SU-DHL-6 (cell line): ENCODE data around the gene UMODL1.

Experiments
- H2AFZ ChIP-seq: fragments of 200-600 bp; sonication (generic); 2 replicates; pipeline ENCODE4 v1.6.1; 2014; ENCODE audit warnings: low read depth, mild to moderate bottlenecking, moderate library complexity, mixed read lengths, antibody characterized with exemption, low read length; ENCODE audit not compliant: severe bottlenecking
- H3F3A ChIP-seq: fragments of 200-600 bp; shearing (Covaris generic); 2 replicates; pipeline ENCODE4 v1.6.0; 2016; ENCODE audit warnings: antibody characterized with exemption, mild to moderate bottlenecking; ENCODE audit not compliant: insufficient read depth
- H3K27ac ChIP-seq: fragments of 200-600 bp; sonication (generic); 2 replicates; pipeline ENCODE4 v1.5.1; 2016; ENCODE audit warnings: low read depth, mild to moderate bottlenecking, low read length, moderate library complexity, mixed read lengths
- H3K27me3 ChIP-seq: fragments of 200-600 bp; sonication (generic), shearing (Covaris generic); 2 replicates; pipeline ENCODE4 v1.6.0; 2014; ENCODE audit warnings: mild to moderate bottlenecking, low read length
- H3K36me3 ChIP-seq: fragments of 200-600 bp; sonication (generic); 2 replicates; pipeline ENCODE4 v1.6.1; 2014; ENCODE audit warnings: mild to moderate bottlenecking, low read length, mixed read lengths
- H3K4me2 ChIP-seq: fragments of 300-600, 200-600 bp; shearing (Covaris generic), sonication (generic); 2 replicates; pipeline ENCODE4 v1.6.0; 2014; ENCODE audit warnings: low read length, low read depth, mild to moderate bottlenecking; ENCODE audit not compliant: poor library complexity, severe bottlenecking
- H3K4me3 ChIP-seq: fragments of 200-600 bp; sonication (generic); 2 replicates; pipeline ENCODE4 v1.5.1; 2014; ENCODE audit warnings: antibody characterized with exemption, low read length, mild to moderate bottlenecking, mixed read lengths; ENCODE audit not compliant: insufficient read depth, poor library complexity, severe bottlenecking
- H3K79me2 ChIP-seq: fragments of 200-600 bp; sonication (generic); 2 replicates; pipeline ENCODE4 v1.6.1; 2014; ENCODE audit warnings: mild to moderate bottlenecking, low read length, moderate library complexity; ENCODE audit not compliant: insufficient read depth
- H3K9ac ChIP-seq: fragments of 200-600 bp; sonication (generic); 2 replicates; pipeline ENCODE4 v1.7.0; 2014; ENCODE audit warnings: mild to moderate bottlenecking, low read length
- H3K9me2 ChIP-seq: fragments of 200-600 bp; sonication (generic); replicated peaks from 2 replicates; pipeline ENCODE4 v1.6.1; 2014; ENCODE audit warnings: low read length; ENCODE audit not compliant: insufficient read depth
- H3K9me3 ChIP-seq: fragments of 200-600 bp; sonication (generic); 2 replicates; pipeline ENCODE4 v1.6.1; 2014; ENCODE audit warnings: low read length, mixed read lengths; ENCODE audit not compliant: insufficient read depth
- H4K20me1 ChIP-seq: fragments of 200-600 bp; sonication (generic); 2 replicates; pipeline ENCODE4 v1.6.1; 2014; ENCODE audit warnings: low read depth, mild to moderate bottlenecking, antibody characterized with exemption, low read length, moderate library complexity, mixed read lengths
- EZH2phosphoT487 ChIP-seq: fragments of 200-600 bp; sonication (generic), shearing (Covaris generic); conservative IDR thresholded peaks from 2 replicates; pipeline ENCODE4 v1.6.1; 2018; ENCODE audit warnings: mild to moderate bottlenecking, antibody characterized with exemption, low read length, moderate library complexity, mixed read lengths
- TF ChIP-seq, protein P1 (sequence below): fragments of 200-600 bp; sonication (generic); IDR thresholded peaks from one replicate; pipeline ENCODE4 v1.5.1; 2017; ENCODE audit warnings: antibody characterized with exemption, mild to moderate bottlenecking, low read length, moderate library complexity; ENCODE audit not compliant: insufficient read depth, poor library complexity, severe bottlenecking

Gene UMODL1

DNA sequence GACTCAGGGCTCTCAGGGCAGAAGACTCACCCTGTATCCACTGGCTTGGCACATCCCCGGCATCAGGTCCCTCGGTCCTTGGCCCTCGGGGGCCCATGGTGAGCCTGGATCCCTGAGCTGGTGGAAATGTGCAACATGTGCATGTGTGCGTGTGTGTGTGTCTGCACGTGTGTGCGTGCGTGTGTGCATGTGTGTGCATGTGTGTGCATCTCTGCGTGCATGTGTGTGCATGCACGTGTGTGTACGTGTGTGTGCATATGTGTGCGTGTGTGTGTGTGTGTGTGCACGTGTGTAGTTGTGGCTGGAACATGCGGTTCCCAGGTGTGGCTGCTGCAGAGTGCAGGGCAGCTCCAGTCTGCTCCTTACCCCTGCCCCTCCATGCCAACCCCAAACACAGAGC lies 51.3 kb downstream of the UMODL1 start:
- no peak for TF ChIP-seq EZH2phosphoT487
- TF ChIP-seq, protein P1, sequence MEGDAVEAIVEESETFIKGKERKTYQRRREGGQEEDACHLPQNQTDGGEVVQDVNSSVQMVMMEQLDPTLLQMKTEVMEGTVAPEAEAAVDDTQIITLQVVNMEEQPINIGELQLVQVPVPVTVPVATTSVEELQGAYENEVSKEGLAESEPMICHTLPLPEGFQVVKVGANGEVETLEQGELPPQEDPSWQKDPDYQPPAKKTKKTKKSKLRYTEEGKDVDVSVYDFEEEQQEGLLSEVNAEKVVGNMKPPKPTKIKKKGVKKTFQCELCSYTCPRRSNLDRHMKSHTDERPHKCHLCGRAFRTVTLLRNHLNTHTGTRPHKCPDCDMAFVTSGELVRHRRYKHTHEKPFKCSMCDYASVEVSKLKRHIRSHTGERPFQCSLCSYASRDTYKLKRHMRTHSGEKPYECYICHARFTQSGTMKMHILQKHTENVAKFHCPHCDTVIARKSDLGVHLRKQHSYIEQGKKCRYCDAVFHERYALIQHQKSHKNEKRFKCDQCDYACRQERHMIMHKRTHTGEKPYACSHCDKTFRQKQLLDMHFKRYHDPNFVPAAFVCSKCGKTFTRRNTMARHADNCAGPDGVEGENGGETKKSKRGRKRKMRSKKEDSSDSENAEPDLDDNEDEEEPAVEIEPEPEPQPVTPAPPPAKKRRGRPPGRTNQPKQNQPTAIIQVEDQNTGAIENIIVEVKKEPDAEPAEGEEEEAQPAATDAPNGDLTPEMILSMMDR, result no peak
- Histone ChIP-seq H3K79me2 (no peaks in the 10 kb centered on the region), H3K4me2 (no peak overlapping the region), H3F3A (no peaks in the 10 kb centered on the region), H3K9me2 (no peaks in the 10 kb centered on the region), H3K4me3 (no peak overlapping the region), H3K27me3 (no peaks in the 10 kb centered on the region), H2AFZ (no peak overlapping the region), H3K9ac (no peak overlapping the region), H3K9me3 (no peaks in the 10 kb centered on the region), H3K36me3 (no peaks in the 10 kb centered on the region), H3K27ac (no peak overlapping the region), H4K20me1 (no peaks in the 10 kb centered on the region)

DNA sequence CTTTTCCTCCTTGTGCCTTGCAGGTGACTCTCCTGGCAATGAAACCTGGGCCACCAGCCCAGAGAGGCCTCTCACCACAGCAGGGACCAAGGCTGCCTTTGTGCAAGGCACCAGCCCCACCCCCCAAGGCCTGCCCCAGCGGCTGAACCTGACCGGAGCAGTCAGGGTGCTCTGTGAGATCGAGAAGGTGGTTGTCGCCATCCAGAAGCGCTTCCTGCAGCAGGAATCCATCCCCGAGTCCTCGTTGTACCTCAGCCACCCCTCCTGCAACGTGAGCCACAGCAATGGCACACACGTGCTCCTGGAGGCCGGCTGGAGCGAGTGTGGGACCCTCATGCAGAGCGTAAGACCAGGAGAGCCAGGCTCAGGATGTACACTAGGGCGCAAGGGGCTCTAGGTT lies 51.7 kb downstream of the UMODL1 start:
- H3K4me2 ChIP-seq, result no peak overlapping the region
- H3K27ac ChIP-seq, result no peak overlapping the region
- no peaks in the 10 kb centered on the region for H3K36me3 ChIP-seq
- no peak overlapping the region for H2AFZ ChIP-seq
- no peak overlapping the region for H3K9ac ChIP-seq
- TF ChIP-seq, protein P1, result no peak
- no peak for TF ChIP-seq EZH2phosphoT487
- H3K4me3 ChIP-seq, result no peak overlapping the region
- H3K79me2 ChIP-seq, result no peaks in the 10 kb centered on the region
- H3F3A ChIP-seq, result no peaks in the 10 kb centered on the region
- H3K9me2 ChIP-seq, result no peaks in the 10 kb centered on the region
- no peaks in the 10 kb centered on the region for H3K27me3 ChIP-seq
- no peaks in the 10 kb centered on the region for H4K20me1 ChIP-seq
- no peaks in the 10 kb centered on the region for H3K9me3 ChIP-seq

- H2AFZ ChIP-seq, result no peak overlapping the region
- H3K36me3 ChIP-seq, result no peaks in the 10 kb centered on the region
- no peaks in the 10 kb centered on the region for H3K27me3 ChIP-seq
- no peaks in the 10 kb centered on the region for H3K79me2 ChIP-seq
- no peak overlapping the region for H3K9ac ChIP-seq
- no peak overlapping the region for H3K27ac ChIP-seq
- no peaks in the 10 kb centered on the region for H3F3A ChIP-seq
- H3K4me3 ChIP-seq, result no peak overlapping the region
- no peaks in the 10 kb centered on the region for H4K20me1 ChIP-seq
- TF ChIP-seq EZH2phosphoT487, result no peak
- TF ChIP-seq, protein P1, result no peak
- no peaks in the 10 kb centered on the region for H3K9me3 ChIP-seq
- H3K9me2 ChIP-seq, result no peaks in the 10 kb centered on the region
- no peak overlapping the region for H3K4me2 ChIP-seq
Measured at GRCh38 chr21:42123219-42123908, 52.2 kb downstream of the UMODL1 start.
